ENCODE measurements around the gene PRKCH.

The PRKCH gene

GRCh38 chr14:61315313-61315712 lies 6.1 kb upstream of the PRKCH start (continued):
- no peak for TF ChIP-seq ZNF488 (tag by site-specific recombination; IDR thresholded peaks at IDR 0.05)
- TF ChIP-seq ZNF341 (tag by site-specific recombination; IDR thresholded peaks at IDR 0.05; ENCODE audit: low read depth) = no peak
- TF ChIP-seq ZFP41 (tag by site-specific recombination; IDR thresholded peaks at IDR 0.05; ENCODE audit: borderline replicate concordance) = no peak
- no peak for TF ChIP-seq GLIS1 (tag by site-specific recombination; IDR thresholded peaks at IDR 0.05)
- TF ChIP-seq ZNF654 (tag by site-specific recombination; IDR thresholded peaks at IDR 0.05; ENCODE audit: low read depth) = no peak
- TF ChIP-seq ZNF157 (tag by site-specific recombination; IDR thresholded peaks at IDR 0.05) = no peak
- no peak for TF ChIP-seq ZNF785 (tag by site-specific recombination; IDR thresholded peaks at IDR 0.05)
- no peak for TF ChIP-seq ZNF148 (tag by site-specific recombination; IDR thresholded peaks at IDR 0.05; ENCODE audit: borderline replicate concordance)
- TF ChIP-seq ZSCAN18 (tag by site-specific recombination; IDR thresholded peaks at IDR 0.05) = no peak
- no peak for TF ChIP-seq ZNF580 (tag by site-specific recombination; IDR thresholded peaks at IDR 0.05)
- TF ChIP-seq KLF9 (tag by site-specific recombination; IDR thresholded peaks at IDR 0.05; ENCODE audit: low read depth) = no peak

- ChIA-PET CTCF (interaction anchor here (1.7 kb wide), 1 partner anchor 23 kb away, joined by 5 read pairs; no protein-coding TSS in a partner anchor), POLR2A (no interaction called here)
- no peak for TF ChIP-seq TRIM28 (IDR thresholded peaks at IDR 0.05; ENCODE audit: borderline replicate concordance, low read length)
- no peak for TF ChIP-seq ZNF560 (tag by site-specific recombination; IDR thresholded peaks at IDR 0.05; ENCODE audit: borderline replicate concordance)
- TF ChIP-seq HIC1 (tag by site-specific recombination; IDR thresholded peaks at IDR 0.05) = no peak
- TF ChIP-seq ZNF510 (tag by site-specific recombination; IDR thresholded peaks at IDR 0.05; ENCODE audit: insufficient replicate concordance) = no peak
- no peak for TF ChIP-seq ZNF843 (tag by site-specific recombination; IDR thresholded peaks at IDR 0.05)
- no peak for TF ChIP-seq ZBTB44 (tag by site-specific recombination; IDR thresholded peaks at IDR 0.05)
- no peak for TF ChIP-seq ZNF2 (tag by site-specific recombination; IDR thresholded peaks at IDR 0.05)
- no peak for TF ChIP-seq ZNF645 (tag by site-specific recombination; IDR thresholded peaks at IDR 0.05)
- no peak for TF ChIP-seq SETDB1 (IDR thresholded peaks at IDR 0.05; ENCODE audit: insufficient read length, low read length)
- TF ChIP-seq ZNF596 (tag by site-specific recombination; IDR thresholded peaks at IDR 0.05) = no peak
- TF ChIP-seq ZNF518A (tag by site-specific recombination; conservative IDR thresholded peaks at IDR 0.05; ENCODE audit: low read depth) = no peak
These were observed 2.3 kb upstream of the PRKCH start for GRCh38 chr14:61319086-61319485.

More at GRCh38 chr14:61319086-61319485, 2.3 kb upstream of the PRKCH start:
- H3K9me3 ChIP-seq (ENCODE audit: control insufficient read depth, insufficient read depth, low read depth, low read length) = no peaks in the 10 kb centered on the region
- no peaks in the 10 kb centered on the region for H3K36me3 ChIP-seq (ENCODE audit: control insufficient read depth in 2 of 2, insufficient read depth in 1 of 2, low read length in 2 of 2)
- H3K27ac ChIP-seq (ENCODE audit: extremely low read depth, low read depth, low read length) = no peak overlapping the region
- H3K4me1 ChIP-seq (ENCODE audit: control insufficient read depth, insufficient read depth, low read length) = no peaks in the 10 kb centered on the region
- no peak overlapping the region for H3K4me3 ChIP-seq (ENCODE audit: low read depth, low read length)
